ENCODE results near the gene CYP46A1. TPM values are rescaled to one million over a fixed set of nuclear protein-coding genes. Genes with fewer than 3 reads are reported as not detected.

Gene CYP46A1
- total RNA-seq, 1 experiment from 2014 or later = not detected

DNA sequence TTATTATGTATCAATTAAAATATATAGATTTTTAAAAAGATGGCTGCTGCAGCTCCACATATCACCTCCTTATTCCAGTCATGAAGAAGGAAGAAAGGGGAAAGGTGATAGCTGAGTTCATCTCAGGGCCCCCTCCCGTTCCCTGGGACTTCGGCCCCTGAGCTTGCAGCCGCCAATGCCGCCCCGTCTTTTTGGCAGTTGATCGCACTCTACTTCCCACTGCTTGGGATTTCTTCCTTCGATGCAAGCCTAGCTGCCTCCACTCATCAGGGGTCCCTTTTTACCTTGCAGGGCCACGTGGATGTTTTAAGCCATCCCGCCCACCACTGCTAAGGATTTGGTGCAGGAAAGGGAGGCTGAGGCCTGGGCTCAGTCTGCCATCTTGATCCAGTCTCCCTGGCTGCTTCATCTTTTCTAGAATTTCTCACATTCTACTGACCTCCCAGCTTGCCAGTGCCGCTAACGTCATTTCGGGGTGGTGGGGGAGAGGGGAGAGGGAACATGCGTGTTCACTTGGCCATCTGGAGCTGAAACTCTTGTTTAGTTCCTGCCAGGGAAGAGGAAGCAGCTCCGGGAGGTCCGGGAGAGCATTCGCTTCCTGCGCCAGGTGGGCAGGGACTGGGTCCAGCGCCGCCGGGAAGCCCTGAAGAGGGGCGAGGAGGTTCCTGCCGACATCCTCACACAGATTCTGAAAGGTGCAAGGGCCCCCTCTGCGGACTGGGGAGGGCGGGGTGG, 31.3 kb downstream of the CYP46A1 start:
- no peak for DNase-seq (ENCODE audit: low spot score)

DNA sequence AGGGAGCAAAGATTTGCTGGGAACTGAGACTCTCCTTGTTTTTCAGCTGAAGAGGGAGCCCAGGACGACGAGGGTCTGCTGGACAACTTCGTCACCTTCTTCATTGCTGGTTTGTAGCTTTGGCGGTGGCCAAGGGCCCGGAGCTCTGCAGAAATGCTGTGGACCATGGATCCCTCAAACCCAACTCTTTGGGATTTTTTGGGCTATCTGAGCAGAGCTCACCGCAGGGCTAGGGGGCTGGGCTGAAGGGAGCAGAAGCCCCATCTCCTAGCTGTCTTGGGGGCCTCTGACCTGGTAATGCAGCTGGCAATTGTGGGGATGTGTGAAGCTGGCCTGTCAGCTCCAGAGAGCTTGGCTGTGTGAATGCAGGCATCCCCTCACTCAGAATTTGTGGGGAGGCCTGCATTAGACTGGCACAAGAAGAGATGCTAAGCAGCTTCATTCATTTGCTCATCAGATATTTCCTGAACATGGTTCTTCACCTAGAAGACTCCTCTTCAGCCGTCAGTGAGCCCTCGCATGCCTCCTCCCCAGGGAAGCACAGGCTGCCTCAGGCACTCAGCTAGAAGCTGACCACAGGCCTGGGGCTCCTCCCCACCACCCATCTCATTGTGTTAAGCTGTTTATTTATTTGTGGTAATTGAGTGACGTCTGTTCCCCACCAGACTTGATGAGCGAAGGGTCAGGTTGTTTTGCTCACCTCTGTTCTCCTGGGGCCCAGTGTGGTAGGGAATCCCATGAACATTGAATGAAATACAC, 32.2 kb downstream of the CYP46A1 start:
- DNase-seq (ENCODE audit: low spot score) = no peak

DNA sequence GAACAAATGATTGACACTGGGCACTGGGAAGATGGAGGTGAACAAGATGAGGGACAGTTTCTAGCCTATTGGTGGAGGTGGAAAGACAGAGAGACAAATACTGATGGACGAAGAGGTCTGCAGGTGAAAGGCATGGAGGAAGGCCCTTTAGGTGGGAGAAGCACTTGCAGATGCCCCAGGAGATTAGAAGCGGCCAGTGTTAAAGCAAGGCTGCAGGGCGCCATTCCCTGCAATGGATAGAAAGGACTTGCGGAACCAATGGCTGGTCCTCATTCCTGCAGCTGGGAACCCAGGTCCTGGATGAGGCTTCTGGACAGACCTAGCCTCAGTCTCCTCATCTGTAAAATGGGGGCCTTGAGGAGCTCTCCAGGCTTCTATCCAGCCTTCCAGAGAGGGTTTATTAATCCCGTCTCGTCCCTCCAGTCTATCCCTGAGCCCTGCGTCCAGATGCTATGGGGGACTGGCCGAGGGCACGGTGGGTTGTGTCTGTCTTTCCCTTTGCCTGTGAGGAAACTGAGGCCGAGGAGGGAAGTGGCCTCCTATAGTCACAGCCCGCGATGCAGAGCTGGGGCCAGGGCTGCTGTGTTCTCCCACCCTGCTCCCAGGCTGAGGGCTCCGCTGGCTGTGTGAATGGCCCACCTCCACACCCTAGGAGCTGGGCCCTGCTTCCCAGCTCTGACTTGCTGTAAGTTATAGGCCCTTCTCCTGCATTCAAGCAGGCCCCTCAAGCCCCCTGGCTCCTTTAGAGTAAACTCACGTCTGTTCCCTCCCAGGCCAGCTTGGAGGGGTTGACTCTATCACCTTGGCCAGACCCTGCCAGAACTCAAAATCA, 33.0 kb downstream of the CYP46A1 start:
- no peak for DNase-seq (ENCODE audit: low spot score)

DNA sequence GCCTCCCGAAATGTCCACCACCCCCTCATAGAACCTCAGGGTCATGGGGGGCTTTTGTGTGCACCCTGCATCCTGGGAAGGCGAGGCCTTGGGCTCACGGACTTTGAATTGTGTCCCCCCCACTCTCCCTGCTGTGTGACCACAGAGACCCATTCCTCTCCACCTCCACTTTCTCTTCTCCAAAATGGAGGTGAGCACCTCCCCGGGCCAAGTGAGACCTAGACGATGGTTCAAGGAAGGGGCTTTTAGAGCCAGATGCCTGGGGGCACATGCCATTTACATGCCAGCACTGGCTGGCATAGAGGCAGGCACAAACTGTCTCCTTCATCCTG, 33.5 kb downstream of the CYP46A1 start:
- no peak for DNase-seq (ENCODE audit: low spot score)

DNA sequence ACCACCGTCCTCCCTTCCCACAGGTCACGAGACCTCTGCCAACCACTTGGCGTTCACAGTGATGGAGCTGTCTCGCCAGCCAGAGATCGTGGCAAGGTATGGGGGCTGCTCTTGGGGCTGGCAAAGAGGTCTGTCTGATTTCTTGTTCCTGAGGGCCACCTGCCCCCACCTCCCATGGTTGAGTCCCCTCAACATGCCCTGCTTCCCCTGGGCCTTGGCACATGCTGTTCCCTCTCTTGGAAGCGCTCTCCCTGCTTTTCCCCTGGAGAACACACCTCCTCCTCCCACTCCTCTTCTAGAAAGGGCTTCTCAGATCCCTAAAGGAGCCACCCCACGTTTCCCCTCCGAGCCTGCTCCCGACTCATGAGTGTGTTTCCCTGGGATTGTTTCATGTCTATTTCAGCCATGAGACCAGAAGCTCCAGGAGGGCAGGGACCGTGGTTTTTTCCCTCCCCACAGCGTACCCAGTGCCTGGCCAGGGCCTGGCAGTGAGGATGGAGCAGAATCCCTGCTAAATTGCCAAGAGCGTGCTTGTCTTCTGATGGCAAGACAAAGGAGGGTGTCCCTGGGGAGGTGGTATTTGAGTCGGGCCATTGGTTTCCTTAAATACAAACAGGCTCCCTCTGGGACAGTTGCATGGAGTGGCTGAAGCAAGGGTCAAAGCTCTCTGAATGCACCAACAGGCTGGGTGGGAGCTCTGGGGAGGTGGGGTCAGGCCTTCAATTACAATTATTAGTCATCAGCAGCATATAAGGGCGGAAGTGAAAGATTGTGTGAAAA, 34.1 kb downstream of the CYP46A1 start:
- no peak for DNase-seq (ENCODE audit: low spot score)

DNA sequence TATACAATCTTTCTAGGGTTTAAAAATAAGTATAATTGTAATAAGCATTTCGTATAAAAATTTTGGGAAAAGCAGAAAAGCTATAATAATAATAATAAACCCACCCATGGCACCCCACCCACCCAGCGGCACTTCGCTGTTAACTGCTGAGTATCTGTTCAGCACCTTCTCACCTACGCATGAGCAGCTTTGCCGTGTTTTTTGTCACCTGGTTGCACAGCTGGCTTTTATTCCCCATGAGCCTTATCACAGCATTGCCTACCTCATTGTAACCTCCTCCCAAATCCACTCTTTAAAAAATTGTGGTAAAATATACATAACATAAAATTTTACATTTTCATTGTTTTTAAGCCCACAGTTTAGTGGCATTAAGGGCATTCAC, 34.7 kb downstream of the CYP46A1 start:
- no peak for DNase-seq (ENCODE audit: low spot score)

DNA sequence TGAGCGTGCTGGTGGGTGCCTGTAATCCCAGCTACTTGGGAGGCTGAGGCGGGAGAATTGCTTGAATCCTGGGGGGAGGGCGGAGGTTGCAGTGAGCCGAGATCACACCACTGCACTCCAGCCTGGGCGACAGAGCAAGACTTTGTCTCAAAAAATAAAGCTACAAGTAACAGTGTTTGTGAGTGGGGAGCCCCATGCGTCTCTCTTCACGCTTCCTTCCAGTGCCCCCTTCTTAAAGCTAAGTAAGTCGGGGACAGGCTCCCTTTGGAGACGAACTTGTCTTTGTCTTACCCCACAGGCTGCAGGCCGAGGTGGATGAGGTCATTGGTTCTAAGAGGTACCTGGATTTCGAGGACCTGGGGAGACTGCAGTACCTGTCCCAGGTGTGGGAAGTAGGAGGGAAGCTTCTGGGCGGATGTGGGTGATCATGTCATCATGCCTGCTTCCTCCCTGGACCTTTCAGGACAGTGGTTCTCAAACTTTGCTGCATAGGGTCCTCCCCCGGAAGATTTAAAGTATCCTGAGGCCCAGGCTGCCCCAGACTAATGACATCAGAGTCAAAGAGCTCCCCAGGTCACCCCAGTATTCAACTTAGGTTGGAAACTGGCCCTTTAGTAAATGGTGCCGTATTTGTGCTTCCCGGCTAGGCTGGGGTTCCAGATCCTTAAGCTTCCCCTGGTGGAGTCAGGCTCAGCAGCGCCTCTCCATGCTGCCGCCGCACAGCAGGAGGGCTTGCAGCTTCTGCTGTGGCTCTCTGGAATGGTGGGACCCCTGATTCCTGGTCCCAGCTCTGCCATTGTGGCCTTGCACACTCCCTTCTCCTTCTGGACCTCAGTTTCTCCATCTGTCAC, 37.1 kb downstream of the CYP46A1 start:
- no peak for DNase-seq (ENCODE audit: low spot score)

DNA sequence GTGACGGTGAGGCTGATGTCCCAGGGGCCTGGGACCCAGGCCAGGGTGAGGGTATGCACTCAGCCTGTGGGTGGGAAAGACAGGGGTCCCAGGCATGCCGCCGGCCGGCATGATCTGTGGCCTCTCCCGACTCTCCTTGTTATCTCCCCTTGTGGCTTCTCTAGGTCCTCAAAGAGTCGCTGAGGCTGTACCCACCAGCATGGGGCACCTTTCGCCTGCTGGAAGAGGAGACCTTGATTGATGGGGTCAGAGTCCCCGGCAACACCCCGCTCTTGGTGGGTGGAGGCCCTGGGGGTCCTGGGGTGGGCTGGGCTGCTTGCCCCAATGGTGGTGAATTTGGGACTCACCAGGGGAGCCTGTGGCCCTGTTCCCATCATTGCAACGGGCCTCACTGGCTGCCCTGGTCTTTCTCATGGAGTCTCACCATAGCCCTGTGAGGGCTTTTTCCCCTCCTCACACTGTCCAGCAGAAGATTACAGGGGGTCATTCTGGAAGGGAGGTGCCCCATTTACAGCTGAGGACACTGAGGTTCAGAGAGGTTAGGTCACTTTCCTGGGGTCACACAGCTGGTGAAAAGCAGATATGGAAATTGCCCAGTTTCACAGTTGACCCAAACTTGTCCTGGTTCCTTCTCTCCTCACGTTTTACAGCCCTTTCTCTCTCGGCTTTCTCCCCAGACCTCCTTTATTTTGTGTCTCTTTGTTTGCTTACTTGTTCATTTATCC, 37.9 kb downstream of the CYP46A1 start:
- DNase-seq (ENCODE audit: low spot score) = no peak

DNA sequence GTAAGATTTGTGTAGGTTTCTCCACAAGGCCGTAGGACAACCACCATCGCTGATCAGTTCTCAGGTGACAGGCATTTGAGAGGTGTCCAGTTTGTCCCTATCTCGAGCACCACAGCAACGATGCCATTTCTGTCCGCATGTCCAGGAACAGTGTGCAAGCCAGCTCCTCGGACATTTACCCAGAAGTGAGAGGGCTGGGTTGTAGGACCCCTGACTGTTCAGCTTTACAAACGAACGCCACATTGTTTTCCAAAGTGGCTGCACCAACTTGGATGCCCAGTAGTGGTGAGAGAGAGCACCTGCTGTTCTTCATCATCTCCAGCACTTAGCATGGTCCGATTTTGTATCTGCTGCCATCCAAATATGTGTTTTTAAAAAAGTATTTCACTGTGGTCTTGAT, 38.6 kb downstream of the CYP46A1 start:
- DNase-seq (ENCODE audit: low spot score) = no peak

DNA sequence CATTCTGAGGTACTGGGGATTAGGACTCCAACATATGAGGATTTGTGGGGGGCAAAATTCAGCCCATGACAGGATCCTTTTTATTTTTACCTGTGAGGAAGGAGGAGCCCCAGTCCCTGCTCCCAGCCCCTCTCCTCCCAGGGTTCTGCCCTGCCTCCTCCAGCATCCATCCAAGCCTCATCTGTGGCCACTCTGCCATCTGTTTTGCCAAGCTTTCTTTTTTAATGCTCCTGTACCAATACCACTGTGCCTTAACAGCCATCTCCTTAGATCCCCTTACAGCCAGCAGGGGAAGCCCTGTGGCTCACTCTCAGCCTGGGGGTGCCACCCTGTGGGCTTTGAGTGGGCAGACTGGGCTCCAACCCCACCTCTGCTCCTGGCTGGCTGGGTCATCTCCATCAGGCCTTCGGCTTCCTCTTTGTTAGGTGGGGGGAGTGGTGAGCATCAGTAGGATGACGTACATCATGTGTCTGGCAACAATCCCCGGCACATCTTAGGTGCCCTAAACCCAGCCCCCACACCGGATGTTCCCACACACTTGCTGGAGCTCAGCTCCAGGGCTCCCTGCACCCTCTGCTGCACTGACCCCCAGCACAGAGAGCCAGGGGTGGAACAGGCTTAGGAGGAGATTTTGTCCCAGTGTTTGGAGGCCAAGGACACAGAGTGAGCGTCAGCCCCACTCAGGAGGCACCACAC, 40.2 kb downstream of the CYP46A1 start:
- DNase-seq (ENCODE audit: low spot score) = no peak

DNA sequence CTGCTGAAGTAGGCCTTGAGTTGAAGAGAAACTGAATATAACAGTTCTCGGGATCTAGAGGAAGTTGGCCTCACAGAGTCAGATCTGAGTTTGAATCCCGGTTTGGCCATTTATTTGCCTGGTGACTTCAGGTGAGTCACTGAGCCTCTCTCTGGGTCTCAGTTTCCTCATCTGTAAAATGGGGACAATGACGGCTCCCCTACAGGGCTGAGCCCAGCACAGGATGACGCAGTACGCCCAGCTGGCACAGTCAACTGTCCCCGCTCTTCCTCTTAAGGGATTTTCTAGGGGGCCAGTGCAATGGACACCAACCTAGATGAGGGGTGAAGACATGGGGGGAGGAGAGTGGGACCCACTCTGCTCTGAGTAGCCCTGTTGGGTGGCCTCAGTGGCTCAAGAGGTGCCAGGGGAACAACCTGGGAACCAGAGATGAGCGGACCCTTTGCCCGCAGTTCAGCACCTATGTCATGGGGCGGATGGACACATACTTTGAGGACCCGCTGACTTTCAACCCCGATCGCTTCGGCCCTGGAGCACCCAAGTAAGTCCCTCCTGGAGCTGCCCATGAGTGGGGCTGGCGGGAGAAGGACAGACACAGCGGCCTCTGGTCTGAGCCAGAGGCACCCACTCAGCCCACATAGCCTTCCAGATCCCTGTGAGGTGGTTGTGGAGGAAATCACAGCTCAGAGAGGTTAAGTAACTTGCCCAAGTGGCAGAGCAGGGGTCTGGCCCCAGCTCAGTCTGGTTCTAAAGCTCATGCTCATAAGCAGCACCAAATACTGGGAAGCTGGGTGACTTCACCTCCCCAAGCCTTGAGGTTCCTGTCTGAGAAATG, 41.1 kb downstream of the CYP46A1 start:
- DNase-seq (ENCODE audit: low spot score) = no peak

DNA sequence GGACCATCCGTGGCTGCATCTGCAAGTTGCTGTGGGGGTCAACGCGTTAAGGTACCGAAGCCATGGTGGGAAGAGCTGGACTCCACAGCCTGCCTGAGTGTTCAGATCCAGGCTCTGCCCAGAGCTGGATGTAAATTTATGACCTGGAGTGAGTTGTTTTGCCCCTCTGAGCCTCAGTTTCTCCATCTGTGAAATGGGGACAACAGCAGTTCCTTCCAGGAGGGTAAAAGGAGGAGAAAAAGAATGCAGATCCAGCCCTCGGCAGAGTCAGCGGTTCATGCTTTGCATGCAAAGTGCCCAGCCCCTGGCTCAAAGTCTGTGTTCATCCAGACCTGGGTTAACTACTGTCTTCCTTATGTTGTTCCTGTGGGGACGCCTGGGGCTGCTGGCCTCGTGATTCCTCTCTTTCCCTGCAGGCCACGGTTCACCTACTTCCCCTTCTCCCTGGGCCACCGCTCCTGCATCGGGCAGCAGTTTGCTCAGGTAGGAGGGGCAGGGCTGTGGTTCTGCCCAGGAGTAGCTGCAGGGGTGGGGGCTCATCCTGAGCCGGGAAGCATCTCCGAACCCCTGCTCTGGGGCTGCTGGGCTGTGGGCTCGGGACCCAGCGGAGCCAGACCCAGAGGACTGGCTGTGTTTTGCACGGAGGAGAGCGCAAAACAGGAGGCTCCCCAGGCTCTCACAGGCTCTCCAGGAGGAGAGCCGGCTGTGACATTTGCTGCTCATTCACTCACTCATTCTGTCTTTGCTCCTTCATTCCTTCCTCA, 41.9 kb downstream of the CYP46A1 start:
- no peak for DNase-seq (ENCODE audit: low spot score)

DNA sequence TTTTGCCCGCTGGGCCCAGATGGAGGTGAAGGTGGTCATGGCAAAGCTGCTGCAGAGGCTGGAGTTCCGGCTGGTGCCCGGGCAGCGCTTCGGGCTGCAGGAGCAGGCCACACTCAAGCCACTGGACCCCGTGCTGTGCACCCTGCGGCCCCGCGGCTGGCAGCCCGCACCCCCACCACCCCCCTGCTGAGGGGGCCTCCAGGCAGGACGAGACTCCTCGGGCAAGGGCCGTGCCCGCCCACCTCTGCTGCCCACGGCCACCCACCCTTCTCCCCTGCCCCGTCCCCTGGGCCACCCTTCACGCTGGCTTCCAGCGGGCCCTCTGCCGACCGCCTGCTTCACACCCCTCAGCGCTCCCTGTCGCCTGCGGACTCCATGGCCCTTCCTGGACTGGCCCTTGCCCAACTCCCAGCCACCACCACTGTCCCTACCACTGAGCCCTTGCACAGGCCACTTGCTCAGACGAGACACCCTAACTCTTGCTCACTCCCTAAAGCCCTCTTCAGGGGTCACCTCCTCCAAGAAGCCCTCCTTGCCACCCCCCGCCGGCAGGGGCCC, 42.5 kb downstream of the CYP46A1 start:
- no peak for DNase-seq (ENCODE audit: low spot score)

DNA sequence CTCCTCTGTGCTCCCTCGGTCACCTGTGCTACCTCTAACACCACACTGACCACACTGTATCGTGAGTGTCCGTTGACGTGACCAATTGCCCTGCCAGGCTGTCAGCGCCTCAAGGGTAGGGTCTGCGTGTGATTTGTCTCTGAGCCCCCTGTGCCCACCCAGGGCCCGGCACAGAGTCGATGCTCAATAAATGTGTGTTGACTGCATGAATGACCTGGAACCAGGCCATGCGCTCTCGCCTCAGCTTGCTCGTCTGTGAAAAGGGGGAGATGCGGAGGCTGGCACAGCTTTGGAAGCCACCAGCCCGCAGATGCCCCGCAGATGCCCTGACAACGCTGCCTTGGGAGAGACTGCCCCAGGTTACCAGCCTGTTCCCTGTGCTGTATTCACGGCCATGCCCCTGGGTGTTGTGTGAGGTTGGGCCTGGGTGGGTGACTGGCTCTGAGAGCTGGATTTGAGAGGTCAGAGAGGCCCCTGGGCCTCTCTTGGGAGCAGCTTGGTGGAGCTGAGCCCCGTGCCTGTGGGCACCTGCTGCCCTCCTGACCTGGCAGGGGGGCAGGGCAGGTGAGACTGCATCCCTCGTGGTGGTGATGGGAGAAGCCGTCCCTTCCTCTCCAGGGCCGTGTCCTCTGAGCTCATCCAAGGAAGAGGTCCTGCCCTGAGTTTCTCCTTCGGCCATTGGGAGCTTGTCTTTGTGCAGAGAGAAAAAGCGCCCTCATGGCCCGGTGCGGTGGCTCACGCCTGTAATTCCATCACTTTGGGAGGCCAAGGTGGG, 43.2 kb downstream of the CYP46A1 start:
- no peak for DNase-seq (ENCODE audit: low spot score)

DNA sequence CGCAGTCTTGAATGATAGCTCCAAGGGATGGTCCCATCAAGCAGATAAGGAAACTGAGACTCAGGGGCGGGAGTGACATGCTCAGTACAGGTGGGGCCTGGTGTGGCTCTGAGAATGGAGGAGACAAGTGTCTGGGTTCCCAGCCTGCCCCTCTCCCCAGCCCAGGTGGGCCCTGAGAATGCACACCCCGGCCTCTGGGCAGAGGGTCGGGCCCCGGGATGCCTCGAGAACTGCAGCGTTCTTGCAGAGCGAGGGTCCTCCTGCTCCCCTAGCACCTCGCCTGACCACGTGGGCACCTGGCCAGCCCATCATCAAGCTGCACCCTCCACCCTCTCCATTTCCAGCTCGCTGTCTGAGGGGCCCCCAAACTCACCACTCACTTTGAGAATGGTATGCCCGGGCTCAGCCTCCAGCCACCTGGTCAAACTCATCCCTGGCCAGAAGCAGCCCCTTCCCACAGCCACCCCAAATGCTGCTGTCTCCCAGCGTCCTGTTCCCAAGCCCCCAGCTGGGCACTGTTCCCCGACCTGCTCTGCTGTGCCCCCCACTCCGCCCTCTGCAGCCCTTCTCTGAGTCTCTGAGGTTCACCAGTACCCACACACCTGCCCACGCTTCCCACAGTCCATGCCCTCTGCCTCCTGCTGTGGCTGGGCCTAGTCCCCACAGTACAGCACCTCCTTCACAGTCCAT, 44.3 kb downstream of the CYP46A1 start:
- no peak for DNase-seq (ENCODE audit: low spot score)

DNA sequence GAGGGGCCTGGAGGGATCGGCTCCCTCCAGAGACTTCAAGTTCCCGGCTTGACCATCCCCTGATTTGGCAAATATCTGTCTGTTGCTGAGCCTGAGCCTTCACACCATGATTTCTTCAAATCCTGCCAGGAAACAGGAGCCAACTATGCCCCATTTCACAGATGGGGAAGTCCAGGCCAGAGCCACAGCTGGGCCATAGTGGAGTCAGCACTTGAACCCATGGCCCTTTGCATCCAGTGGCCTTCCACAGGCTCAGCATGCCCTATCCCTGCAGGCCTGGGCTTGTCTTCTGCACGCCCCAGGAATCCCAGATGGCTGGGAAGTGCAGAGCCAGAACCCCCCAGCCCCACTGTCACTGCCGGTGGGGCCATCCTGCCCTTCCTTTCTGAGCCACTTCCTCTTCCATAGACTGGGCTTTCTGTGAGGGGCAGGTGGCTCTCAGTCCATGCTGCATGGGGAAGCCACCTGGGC, 44.9 kb downstream of the CYP46A1 start:
- no peak for DNase-seq (ENCODE audit: low spot score)

All from H4 (cell line).